IMR-90 (cell line): ENCODE measurements around the gene SLC9C2. TPM values are rescaled to one million over a fixed set of nuclear protein-coding genes. Genes with fewer than 3 reads are reported as not detected.
"Not testable (repeated sequence)": the region's sequence is repeated elsewhere in the genome, so short reads cannot be mapped to it uniquely, and the experiment has no call there.

Experiments
- ATAC-seq: fragments of 200-7000 bp; cut with Tn5 transposase; 2 replicates; pipeline ENCODE4 v1.9.1; 2020; ENCODE audit warnings: low read depth, mild to moderate bottlenecking, moderate library complexity
- BruUV-seq: library from RNA; stranded (reverse); fragments of 400-500 nt; replicated peaks from 2 replicates; lab custom pipeline; 2021; lab: Mats Ljungman, UMichigan
- CTCF ChIA-PET: fragments of 300-600 bp; formaldehyde crosslinking; extraction: SDS; loops from one replicate; lab custom pipeline; 2021; ENCODE audit warnings: antibody characterized with exemption; lab: Yijun Ruan, JAX
- POLR2A ChIA-PET: fragments of 300-600 bp; sonication (Branson Sonifier 250); formaldehyde crosslinking; loops from one replicate; lab custom pipeline; 2022; ENCODE audit warnings: antibody characterized with exemption; ENCODE audit not compliant: unreplicated experiment; lab: Charles Lee
- DNase-seq: peaks from one replicate; pipeline ENCODE4 v3.0.0; 2013
- H2AFZ ChIP-seq: replicated peaks from 2 replicates; pipeline ENCODE3; 2013; ENCODE audit warnings: low read length, mild to moderate bottlenecking; ENCODE audit not compliant: poor library complexity
- H2AK5ac ChIP-seq: 2 replicates; pipeline ENCODE4 v1.6.1; 2013; ENCODE audit warnings: low read depth, low read length, inconsistent platforms
- H2AK9ac ChIP-seq: replicated peaks from 2 replicates; pipeline ENCODE3; 2013; ENCODE audit warnings: mild to moderate bottlenecking, low read depth, low read length, moderate library complexity; ENCODE audit not compliant: poor library complexity
- H2BK120ac ChIP-seq: 2 replicates; pipeline ENCODE4 v1.6.1; 2013; ENCODE audit warnings: low read depth, low read length, inconsistent platforms
- H2BK15ac ChIP-seq: 3 replicates; pipeline ENCODE4 v1.6.1; 2013; ENCODE audit warnings: low read depth, low read length, inconsistent platforms
- H2BK20ac ChIP-seq: 2 replicates; pipeline ENCODE4 v1.6.1; 2013; ENCODE audit warnings: low read depth, mild to moderate bottlenecking, inconsistent platforms, low read length, moderate library complexity
- H2BK5ac ChIP-seq: 2 replicates; pipeline ENCODE4 v1.6.1; 2013; ENCODE audit warnings: mild to moderate bottlenecking, low read depth, low read length, inconsistent platforms; ENCODE audit not compliant: poor library complexity, severe bottlenecking
- H3K14ac ChIP-seq: replicated peaks from 2 replicates; pipeline ENCODE4 v1.6.1; 2013; ENCODE audit warnings: low read depth, low read length, inconsistent platforms
- H3K18ac ChIP-seq: 2 replicates; pipeline ENCODE4 v1.6.1; 2013; ENCODE audit warnings: low read depth, low read length, control low read depth
- H3K23ac ChIP-seq: 2 replicates; pipeline ENCODE4 v1.6.1; 2013; ENCODE audit warnings: low read depth, low read length, inconsistent platforms
- H3K27ac ChIP-seq: 2 replicates; pipeline ENCODE4 v1.5.1; 2013; ENCODE audit warnings: mild to moderate bottlenecking, control low read depth, low read length; ENCODE audit not compliant: insufficient read depth
- H3K27me3 ChIP-seq: 2 replicates; pipeline ENCODE4 v1.6.1; 2013; ENCODE audit warnings: low read length; ENCODE audit not compliant: control insufficient read depth, insufficient read depth
- H3K36me3 ChIP-seq: 2 replicates; pipeline ENCODE4 v1.6.1; 2013; ENCODE audit warnings: low read length, mixed read lengths; ENCODE audit not compliant: control insufficient read depth, insufficient read depth
- H3K4ac ChIP-seq: 2 replicates; pipeline ENCODE4 v1.6.1; 2013; ENCODE audit warnings: low read depth, low read length, inconsistent platforms
- H3K4me1 ChIP-seq: 2 replicates; pipeline ENCODE4 v1.6.1; 2013; ENCODE audit warnings: low read length, mixed read lengths; ENCODE audit not compliant: control insufficient read depth, insufficient read depth
- H3K4me2 ChIP-seq: 2 replicates; pipeline ENCODE4 v1.6.1; 2013; ENCODE audit warnings: low read depth, mild to moderate bottlenecking, control low read depth, low read length, moderate library complexity
- H3K4me3 ChIP-seq: 2 replicates; pipeline ENCODE4 v1.5.1; 2013; ENCODE audit warnings: low read depth, mild to moderate bottlenecking, control low read depth, low read length, moderate library complexity; ENCODE audit not compliant: insufficient read depth
- H3K56ac ChIP-seq: 2 replicates; pipeline ENCODE4 v1.6.1; 2013; ENCODE audit warnings: low read length, inconsistent platforms; ENCODE audit not compliant: insufficient read depth; ENCODE audit errors: extremely low read depth
- H3K79me1 ChIP-seq, 2 experiments: 2 replicates each; pipeline ENCODE4 v1.6.1; 2013; ENCODE audit warnings: low read length in 2 of 2, inconsistent platforms in 1 of 2, low read depth in 1 of 2
- H3K9ac ChIP-seq: 2 replicates; pipeline ENCODE4 v1.6.1; 2013; ENCODE audit warnings: low read depth, low read length, control low read depth
- H3K9me1 ChIP-seq: 2 replicates; pipeline ENCODE4 v1.6.1; 2013; ENCODE audit warnings: low read length, inconsistent platforms; ENCODE audit not compliant: insufficient read depth
- H3K9me3 ChIP-seq: 2 replicates; pipeline ENCODE4 v1.6.1; 2013; ENCODE audit warnings: low read length; ENCODE audit not compliant: control insufficient read depth, insufficient read depth
- H4K20me1 ChIP-seq: 2 replicates; pipeline ENCODE4 v1.6.1; 2013; ENCODE audit warnings: low read length, inconsistent platforms; ENCODE audit not compliant: insufficient read depth
- H4K5ac ChIP-seq: 2 replicates; pipeline ENCODE4 v1.6.1; 2013; ENCODE audit warnings: mild to moderate bottlenecking, low read depth, low read length, control low read depth
- H4K8ac ChIP-seq, 2 experiments: 2 replicates each; pipeline ENCODE4 v1.6.1; 2013; ENCODE audit warnings: low read depth in 2 of 2, low read length in 2 of 2, control low read depth in 1 of 2, inconsistent platforms in 1 of 2
- H4K91ac ChIP-seq: 2 replicates; pipeline ENCODE4 v1.6.1; 2013; ENCODE audit warnings: low read depth, low read length, inconsistent platforms; ENCODE audit not compliant: insufficient read depth
- WGBS, 2 experiments: methylation state at CpG; one replicate each; pipeline versions ENCODE4 v1.1.5 to v1.1.7; 2013; ENCODE audit warnings: missing lambda C conversion rate in 2 of 2; ENCODE audit not compliant: insufficient read length in 1 of 2; ENCODE audit errors: extremely low coverage in 2 of 2; 5-methylcytosine and 5-hydroxymethylcytosine counted together
- dilution Hi-C: fragments of 300-500 bp; cut with HindIII; formaldehyde crosslinking; loops from one replicate; pipeline ENCODE4 v1.14.3; 2018; ENCODE audit warnings: low sequenced_read_pairs; ENCODE audit not compliant: unreplicated experiment
- in situ Hi-C: fragments of 300-500 bp; cut with MboI; formaldehyde crosslinking; loops from 3 replicates; pipeline ENCODE4 v1.14.3; 2019; ENCODE audit warnings: low sequenced_read_pairs, inconsistent platforms, mixed read lengths
- intact Hi-C: fragments of 100-400 bp; cut with micrococcal nuclease; formaldehyde crosslinking; loops from 2 replicates; pipeline ENCODE4 v1.10.0; 2022
- polyA plus RNA-seq, 3 experiments: library from polyadenylated mRNA; depleted of rRNA; stranded (reverse); fragments of >200 nt; gene quantifications; 2 replicates each; pipeline ENCODE4 v1.2.3, GENCODE V29; 2012; ENCODE audit warnings: low replicate concordance in 1 of 3
- total RNA-seq: library from RNA; depleted of rRNA; stranded (reverse); fragments of >200 nt; gene quantifications from 2 replicates; pipeline ENCODE4 v1.2.3, GENCODE V29; 2012

The SLC9C2 gene
- total and polyA plus RNA-seq, 2 of the 4 experiments (the other 2 are of a cell fraction): not detected

GRCh38 chr1:173474780-173475421, 128.0 kb downstream of the SLC9C2 start:
- intact Hi-C loops: loop anchor here (5.0 kb wide), 1 partner anchor 543 kb away; no protein-coding TSS in a partner anchor
- Histone ChIP-seq H3K23ac (peak overlapping the region; percentile 58; the same call in 1 of the 2 replicates), H3K18ac (peak overlapping the region; percentile 51), H3K4ac (peak overlapping the region; percentile 76), H3K4me1 (peaks cover 16% of the 10 kb centered on the region), H2BK20ac (peak overlapping the region; percentile 32; the same call in 1 of the 2 replicates), H4K91ac (peak overlapping the region; percentile 24; the same call in 1 of the 2 replicates), H2BK120ac (peak overlapping the region; percentile 16; the same call in 1 of the 2 replicates), H2BK5ac (peak overlapping the region; percentile 91), H3K27ac (peak overlapping the region; percentile 60; the same call in 1 of the 2 replicates), H3K4me2 (peak overlapping the region; percentile 78), H3K14ac (peak overlapping the region; percentile 58; the same call in 1 of the 2 replicates), H3K9ac (peak overlapping the region; percentile 56; the same call in 1 of the 2 replicates), H3K79me1 (peaks cover 10 to 66% of the 10 kb centered on the region in 2 experiments; a peak in 3 of 4 replicates), H4K20me1 (peaks cover 18% of the 10 kb centered on the region; the same call in 1 of the 2 replicates), H3K4me3 (0 out of 2 replicates have a peak overlapping the region, but pooled peaks have one; percentile 27), H4K8ac (peak overlapping the region in 1 of 2 experiments; percentile 58; a peak in 2 of 4 replicates)
- H2AK5ac ChIP-seq, DNase-seq, BruUV-seq, H3K36me3 ChIP-seq, H2AFZ ChIP-seq, POLR2A ChIA-PET, H3K9me3 ChIP-seq, H4K5ac ChIP-seq, dilution Hi-C loops, H3K27me3 ChIP-seq, H2BK15ac ChIP-seq, in situ Hi-C loops, ATAC-seq, CTCF ChIA-PET, H3K9me1 ChIP-seq, H3K56ac ChIP-seq, H2AK9ac ChIP-seq: not testable (repeated sequence)
- WGBS, 2 experiments: no CpG with 5 or more reads among the region's 17 CpGs
